Panc1 (cell line): ENCODE measurements around the gene FBXW4.

ENCODE experiments used
- POLR2AphosphoS5 ChIP-seq: IDR thresholded peaks from 2 replicates; pipeline ENCODE4 v1.6.1; 2012; ENCODE audit warnings: mild to moderate bottlenecking, low read depth, low read length, moderate library complexity
- SIN3A ChIP-seq: IDR thresholded peaks from 2 replicates; pipeline ENCODE4 v1.6.1; 2012; ENCODE audit warnings: low read depth, mild to moderate bottlenecking, low read length, moderate library complexity, borderline replicate concordance; ENCODE audit not compliant: insufficient read depth
- TCF7L2 ChIP-seq: IDR thresholded peaks from 2 replicates; pipeline ENCODE4 v1.6.1; 2011; ENCODE audit warnings: mild to moderate bottlenecking, low read depth, low read length, inconsistent platforms
- TF ChIP-seq, protein P1 (sequence below): fragments of 450-650 bp; IDR thresholded peaks from 2 replicates; pipeline ENCODE4 v1.5.1; 2017; ENCODE audit warnings: mild to moderate bottlenecking
- TF ChIP-seq, protein P2 (sequence below), 2 experiments: IDR thresholded peaks; 2 replicates each; pipeline ENCODE4 v1.6.1; 2011 to 2012; ENCODE audit warnings: low read depth in 2 of 2, control low read depth in 1 of 2, low read length in 1 of 2, mild to moderate bottlenecking in 1 of 2, moderate library complexity in 1 of 2; ENCODE audit not compliant: insufficient read depth in 1 of 2

DNA sequence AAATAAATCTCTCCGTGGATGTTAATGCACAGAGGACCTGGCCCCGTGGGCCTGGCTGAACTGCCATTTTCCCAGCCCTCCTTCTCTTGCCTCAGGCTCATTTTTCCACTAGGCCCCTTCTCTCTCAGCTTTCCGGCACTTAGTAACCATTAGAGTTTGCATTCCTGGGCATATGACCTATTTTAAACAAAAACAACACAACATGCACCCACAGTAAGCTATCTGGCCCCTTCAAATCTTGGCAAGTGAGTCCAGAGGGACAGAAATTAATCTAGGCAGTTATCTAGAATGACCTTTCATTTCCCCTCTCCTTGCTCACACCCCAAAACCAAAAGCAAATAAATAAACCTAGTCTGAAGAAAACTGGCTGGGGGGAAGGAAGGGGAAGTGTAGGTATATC is 11.7 kb downstream of the FBXW4 start:
- TF ChIP-seq, protein P1, sequence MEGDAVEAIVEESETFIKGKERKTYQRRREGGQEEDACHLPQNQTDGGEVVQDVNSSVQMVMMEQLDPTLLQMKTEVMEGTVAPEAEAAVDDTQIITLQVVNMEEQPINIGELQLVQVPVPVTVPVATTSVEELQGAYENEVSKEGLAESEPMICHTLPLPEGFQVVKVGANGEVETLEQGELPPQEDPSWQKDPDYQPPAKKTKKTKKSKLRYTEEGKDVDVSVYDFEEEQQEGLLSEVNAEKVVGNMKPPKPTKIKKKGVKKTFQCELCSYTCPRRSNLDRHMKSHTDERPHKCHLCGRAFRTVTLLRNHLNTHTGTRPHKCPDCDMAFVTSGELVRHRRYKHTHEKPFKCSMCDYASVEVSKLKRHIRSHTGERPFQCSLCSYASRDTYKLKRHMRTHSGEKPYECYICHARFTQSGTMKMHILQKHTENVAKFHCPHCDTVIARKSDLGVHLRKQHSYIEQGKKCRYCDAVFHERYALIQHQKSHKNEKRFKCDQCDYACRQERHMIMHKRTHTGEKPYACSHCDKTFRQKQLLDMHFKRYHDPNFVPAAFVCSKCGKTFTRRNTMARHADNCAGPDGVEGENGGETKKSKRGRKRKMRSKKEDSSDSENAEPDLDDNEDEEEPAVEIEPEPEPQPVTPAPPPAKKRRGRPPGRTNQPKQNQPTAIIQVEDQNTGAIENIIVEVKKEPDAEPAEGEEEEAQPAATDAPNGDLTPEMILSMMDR, result no peak
- TF ChIP-seq POLR2AphosphoS5 (no peak), SIN3A (no peak), TCF7L2 (no peak)
- TF ChIP-seq, protein P2, sequence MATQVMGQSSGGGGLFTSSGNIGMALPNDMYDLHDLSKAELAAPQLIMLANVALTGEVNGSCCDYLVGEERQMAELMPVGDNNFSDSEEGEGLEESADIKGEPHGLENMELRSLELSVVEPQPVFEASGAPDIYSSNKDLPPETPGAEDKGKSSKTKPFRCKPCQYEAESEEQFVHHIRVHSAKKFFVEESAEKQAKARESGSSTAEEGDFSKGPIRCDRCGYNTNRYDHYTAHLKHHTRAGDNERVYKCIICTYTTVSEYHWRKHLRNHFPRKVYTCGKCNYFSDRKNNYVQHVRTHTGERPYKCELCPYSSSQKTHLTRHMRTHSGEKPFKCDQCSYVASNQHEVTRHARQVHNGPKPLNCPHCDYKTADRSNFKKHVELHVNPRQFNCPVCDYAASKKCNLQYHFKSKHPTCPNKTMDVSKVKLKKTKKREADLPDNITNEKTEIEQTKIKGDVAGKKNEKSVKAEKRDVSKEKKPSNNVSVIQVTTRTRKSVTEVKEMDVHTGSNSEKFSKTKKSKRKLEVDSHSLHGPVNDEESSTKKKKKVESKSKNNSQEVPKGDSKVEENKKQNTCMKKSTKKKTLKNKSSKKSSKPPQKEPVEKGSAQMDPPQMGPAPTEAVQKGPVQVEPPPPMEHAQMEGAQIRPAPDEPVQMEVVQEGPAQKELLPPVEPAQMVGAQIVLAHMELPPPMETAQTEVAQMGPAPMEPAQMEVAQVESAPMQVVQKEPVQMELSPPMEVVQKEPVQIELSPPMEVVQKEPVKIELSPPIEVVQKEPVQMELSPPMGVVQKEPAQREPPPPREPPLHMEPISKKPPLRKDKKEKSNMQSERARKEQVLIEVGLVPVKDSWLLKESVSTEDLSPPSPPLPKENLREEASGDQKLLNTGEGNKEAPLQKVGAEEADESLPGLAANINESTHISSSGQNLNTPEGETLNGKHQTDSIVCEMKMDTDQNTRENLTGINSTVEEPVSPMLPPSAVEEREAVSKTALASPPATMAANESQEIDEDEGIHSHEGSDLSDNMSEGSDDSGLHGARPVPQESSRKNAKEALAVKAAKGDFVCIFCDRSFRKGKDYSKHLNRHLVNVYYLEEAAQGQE (IDR thresholded peaks at IDR 0.05; ENCODE audit: insufficient read depth in 1 of 2, low read depth in 2 of 2, low read length in 1 of 2), result no peak
